Fibroblast of skin of abdomen (primary cell): Measurements from ENCODE around the gene ADGRV1.
A peak's percentile ranks its signal among the peaks of the same experiment; 100 is the strongest.
"Not testable (repeated sequence)": the region's sequence is repeated elsewhere in the genome, so short reads cannot be mapped to it uniquely, and the experiment has no call there.

Source experiments
- DNase-seq: peaks from one replicate; pipeline ENCODE4 v3.0.0-alpha.2; 2013

Gene ADGRV1

GRCh38 chr5:91007780-91008402, 449.3 kb downstream of the ADGRV1 start:
- DNase-seq, result no peak

- DNase-seq, result no peak
Measured at GRCh38 chr5:91010090-91010489, 451.5 kb downstream of the ADGRV1 start.

GRCh38 chr5:91011029-91011428, 452.4 kb downstream of the ADGRV1 start:
- no peak for DNase-seq

- DNase-seq, result not testable (repeated sequence)
Measured at GRCh38 chr5:91012867-91013266, 454.3 kb downstream of the ADGRV1 start.

GRCh38 chr5:91016322-91016721, 457.7 kb downstream of the ADGRV1 start:
- no peak for DNase-seq

GRCh38 chr5:91016954-91017700, 458.5 kb downstream of the ADGRV1 start:
- peak; percentile 20 for DNase-seq

GRCh38 chr5:91018200-91018599, 459.6 kb downstream of the ADGRV1 start:
- peak; percentile 37 for DNase-seq

GRCh38 chr5:91018712-91019371, 460.2 kb downstream of the ADGRV1 start:
- no peak for DNase-seq

GRCh38 chr5:91020065-91020800, 461.6 kb downstream of the ADGRV1 start:
- DNase-seq, result peak; percentile 71

GRCh38 chr5:91022518-91022917, 463.9 kb downstream of the ADGRV1 start:
- no peak for DNase-seq

GRCh38 chr5:91024206-91024605, 465.6 kb downstream of the ADGRV1 start:
- DNase-seq, result no peak

GRCh38 chr5:91024727-91025126, 466.1 kb downstream of the ADGRV1 start:
- DNase-seq, result peak; percentile 4

- DNase-seq, result no peak
Measured at GRCh38 chr5:91025449-91025848, 466.9 kb downstream of the ADGRV1 start.

- no peak for DNase-seq
Measured at GRCh38 chr5:91025956-91026355, 467.4 kb downstream of the ADGRV1 start.

- no peak for DNase-seq
Measured at GRCh38 chr5:91026466-91026865, 467.9 kb downstream of the ADGRV1 start.

- no peak for DNase-seq
Measured at GRCh38 chr5:91027405-91028139, 469.0 kb downstream of the ADGRV1 start.

GRCh38 chr5:91028499-91028956, 469.9 kb downstream of the ADGRV1 start:
- DNase-seq, result no peak

- no peak for DNase-seq
Measured at GRCh38 chr5:91030521-91031401, 472.2 kb downstream of the ADGRV1 start.

- DNase-seq, result no peak
Measured at GRCh38 chr5:91031402-91031752, 472.8 kb downstream of the ADGRV1 start.

- DNase-seq, result no peak
Measured at GRCh38 chr5:91032125-91032524, 473.5 kb downstream of the ADGRV1 start.

- no peak for DNase-seq
Measured at GRCh38 chr5:91033370-91033769, 474.8 kb downstream of the ADGRV1 start.
